NCI-H146 treated with DMSO at 0.1 percent for 48 hours (cell line): ENCODE results near the gene HOXD11.
A peak's percentile ranks its signal among the peaks of the same experiment; 100 is the strongest.

Experiments
- DNase-seq: peaks from one replicate; lab custom pipeline; 2025; ENCODE audit not compliant: unreplicated experiment; lab: John Stamatoyannopoulos, UW

Gene HOXD11

GRCh38 chr2:176130957-176131847, 24.1 kb downstream of the HOXD11 start:
- no peak for DNase-seq

DNA sequence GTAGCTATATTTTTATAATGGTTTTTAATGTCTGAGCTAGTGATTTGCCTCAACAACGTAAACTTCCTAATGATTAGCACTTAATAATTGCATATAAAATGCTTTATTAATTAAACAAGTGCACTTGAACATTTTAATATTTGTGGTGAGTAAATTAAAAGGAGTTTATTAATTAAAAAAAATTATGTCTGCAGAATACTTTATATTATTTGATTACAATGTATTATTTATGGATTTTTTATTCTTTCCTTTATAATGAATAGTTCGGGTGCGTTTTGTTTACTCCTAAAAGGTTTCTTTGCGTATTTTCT, 24.7 kb downstream of the HOXD11 start:
- no peak for DNase-seq

DNA sequence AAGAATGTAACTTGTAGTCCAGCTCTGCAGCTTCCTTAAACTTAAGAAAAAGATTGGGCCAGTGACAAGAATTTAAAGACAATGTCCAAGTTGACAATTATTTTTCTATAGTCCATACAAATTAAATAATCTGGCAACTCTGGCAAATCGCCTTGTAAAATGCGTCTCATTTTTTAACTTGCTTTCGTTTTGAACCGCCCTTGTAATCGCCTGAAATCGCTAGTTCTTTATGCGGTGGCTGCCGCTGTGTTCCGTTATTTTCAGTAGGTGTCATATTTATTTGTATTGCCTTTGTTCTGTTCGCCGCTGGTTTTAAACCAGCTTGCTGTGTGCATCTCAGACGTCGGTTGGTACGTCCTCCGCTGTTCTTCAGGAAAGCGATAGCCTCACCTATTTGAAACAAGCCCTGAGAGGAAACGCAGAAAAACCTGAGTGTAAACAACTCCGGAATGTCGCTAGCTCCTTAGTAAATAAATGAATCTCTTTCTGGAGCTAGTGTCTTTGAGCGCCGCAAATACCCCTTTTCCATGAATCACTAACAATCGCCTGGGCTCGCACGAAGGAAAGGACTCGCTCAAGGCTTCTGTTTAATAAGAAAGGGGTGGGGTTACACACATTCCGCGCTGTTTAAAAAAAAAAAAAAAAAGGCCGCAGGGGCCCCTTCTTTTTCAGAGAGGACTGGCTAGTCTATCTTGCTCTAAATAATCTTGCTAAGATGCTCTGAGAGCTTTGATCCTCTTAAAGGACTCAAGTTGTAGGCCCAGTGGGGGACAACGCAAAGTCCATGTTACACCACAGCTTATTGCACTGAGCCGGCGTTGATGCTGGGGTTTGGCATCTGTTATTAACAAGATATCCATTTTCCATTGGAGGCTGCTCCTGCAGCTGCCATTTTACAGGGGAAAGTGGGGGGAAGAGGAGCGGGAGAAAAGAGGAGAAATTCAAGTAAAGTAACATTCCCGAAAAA, 25.4 kb downstream of the HOXD11 start:
- DNase-seq: no peak

DNA sequence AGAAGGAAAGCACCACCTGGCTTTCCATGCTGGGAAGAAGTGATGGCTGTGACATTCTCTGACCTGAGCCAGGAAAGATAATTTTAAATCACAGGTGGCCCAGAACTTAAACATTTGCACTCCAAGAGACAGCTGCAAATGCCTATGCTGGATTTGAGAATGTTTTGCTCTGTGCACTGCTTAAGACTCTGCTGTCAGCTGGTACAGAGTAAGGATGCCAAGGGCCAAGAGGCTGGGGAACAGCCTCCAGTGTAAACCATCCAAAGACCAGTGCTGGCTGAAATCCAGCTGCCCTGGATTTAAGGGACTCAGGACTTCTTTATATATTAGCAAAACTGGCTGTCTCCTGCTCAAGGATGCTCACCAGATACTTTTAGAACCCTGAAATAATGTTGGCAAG, 26.3 kb downstream of the HOXD11 start:
- DNase-seq: no peak

GRCh38 chr2:176134035-176134434, 27.0 kb downstream of the HOXD11 start:
- DNase-seq: no peak

DNA sequence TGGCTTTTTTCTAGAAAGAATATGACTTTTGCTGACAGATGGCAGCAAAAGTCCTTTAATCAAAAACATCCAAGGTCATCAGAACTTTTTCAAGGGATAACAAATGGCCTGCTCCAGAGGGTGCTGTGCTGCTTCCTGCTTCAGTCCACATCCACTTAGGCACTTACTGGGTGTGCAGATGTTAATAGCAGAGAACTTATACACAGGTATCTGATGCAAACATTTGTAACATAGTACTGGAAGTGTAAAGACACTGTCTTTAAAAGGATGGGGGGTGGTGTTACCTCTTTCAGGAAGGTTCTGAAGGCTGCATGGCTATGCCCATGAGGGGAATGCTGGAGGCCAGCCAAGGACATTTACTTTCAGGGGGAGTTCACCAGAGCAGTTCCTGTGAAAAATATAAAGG, 28.0 kb downstream of the HOXD11 start:
- no peak for DNase-seq

- DNase-seq: no peak
These were observed 29.5 kb downstream of the HOXD11 start for GRCh38 chr2:176136374-176137251.

DNA sequence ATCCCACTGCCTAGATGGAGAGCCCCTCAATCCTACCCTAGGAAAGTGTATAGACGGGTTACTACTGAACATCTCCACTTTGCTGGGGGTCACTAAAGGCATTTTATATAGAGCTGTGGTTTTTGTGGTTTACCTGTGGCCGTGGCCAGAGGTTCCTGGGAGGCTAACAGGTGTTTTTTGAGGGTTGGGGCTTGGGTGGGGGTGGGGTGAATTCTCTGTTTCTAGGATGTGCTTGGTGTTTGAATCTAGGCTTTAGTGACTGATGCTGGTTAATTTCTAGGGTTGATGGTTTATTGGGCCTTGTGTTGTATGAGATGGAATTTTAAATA, 30.1 kb downstream of the HOXD11 start:
- DNase-seq: no peak

DNA sequence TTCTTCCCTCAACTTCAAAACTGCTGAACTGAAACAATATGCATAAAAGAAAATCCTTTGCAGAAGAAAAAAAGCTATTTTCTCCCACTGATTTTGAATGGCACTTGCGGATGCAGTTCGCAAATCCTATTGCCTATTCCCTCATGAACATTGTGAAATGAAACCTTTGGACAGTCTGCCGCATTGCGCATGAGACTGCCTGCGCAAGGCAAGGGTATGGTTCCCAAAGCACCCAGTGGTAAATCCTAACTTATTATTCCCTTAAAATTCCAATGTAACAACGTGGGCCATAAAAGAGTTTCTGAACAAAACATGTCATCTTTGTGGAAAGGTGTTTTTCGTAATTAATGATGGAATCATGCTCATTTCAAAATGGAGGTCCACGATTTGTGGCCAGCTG, 30.8 kb downstream of the HOXD11 start:
- DNase-seq: no peak

GRCh38 chr2:176138526-176138922, 31.4 kb downstream of the HOXD11 start:
- DNase-seq: no peak

DNA sequence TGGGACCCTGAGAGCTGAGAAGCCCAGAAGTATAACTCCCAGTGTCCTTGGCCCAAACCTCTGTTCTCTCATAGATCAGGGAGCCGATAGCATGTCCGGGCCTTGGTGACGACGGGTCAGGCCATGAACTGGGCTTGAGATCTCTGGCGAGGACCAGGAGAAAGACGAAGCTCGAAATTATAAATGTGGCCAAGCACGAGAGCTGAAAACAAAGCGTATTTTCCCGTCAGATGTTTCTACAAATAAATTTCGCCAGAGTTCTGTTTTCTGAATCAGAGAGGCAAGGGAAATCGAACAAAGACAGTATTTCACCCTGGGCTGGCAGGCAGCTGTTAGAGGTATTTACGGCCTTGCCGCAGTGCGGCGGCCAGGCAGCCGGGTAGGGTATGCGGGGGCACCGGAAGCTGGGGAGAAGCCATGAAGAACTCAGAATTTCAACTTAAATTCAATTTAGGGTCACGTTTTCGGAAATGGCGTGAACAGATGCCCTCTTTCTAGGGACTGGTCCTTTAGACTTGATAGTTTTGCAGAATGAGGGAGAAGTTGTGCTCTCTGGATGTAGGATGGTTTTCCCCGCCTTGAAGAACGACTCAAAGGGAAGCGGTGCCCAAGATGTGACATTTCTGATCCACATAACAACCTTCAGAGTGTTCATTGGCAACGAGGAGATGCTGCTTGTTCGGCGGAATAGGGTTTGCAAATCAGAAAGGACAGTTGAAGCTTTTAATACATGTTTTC, 32.0 kb downstream of the HOXD11 start:
- no peak for DNase-seq

DNA sequence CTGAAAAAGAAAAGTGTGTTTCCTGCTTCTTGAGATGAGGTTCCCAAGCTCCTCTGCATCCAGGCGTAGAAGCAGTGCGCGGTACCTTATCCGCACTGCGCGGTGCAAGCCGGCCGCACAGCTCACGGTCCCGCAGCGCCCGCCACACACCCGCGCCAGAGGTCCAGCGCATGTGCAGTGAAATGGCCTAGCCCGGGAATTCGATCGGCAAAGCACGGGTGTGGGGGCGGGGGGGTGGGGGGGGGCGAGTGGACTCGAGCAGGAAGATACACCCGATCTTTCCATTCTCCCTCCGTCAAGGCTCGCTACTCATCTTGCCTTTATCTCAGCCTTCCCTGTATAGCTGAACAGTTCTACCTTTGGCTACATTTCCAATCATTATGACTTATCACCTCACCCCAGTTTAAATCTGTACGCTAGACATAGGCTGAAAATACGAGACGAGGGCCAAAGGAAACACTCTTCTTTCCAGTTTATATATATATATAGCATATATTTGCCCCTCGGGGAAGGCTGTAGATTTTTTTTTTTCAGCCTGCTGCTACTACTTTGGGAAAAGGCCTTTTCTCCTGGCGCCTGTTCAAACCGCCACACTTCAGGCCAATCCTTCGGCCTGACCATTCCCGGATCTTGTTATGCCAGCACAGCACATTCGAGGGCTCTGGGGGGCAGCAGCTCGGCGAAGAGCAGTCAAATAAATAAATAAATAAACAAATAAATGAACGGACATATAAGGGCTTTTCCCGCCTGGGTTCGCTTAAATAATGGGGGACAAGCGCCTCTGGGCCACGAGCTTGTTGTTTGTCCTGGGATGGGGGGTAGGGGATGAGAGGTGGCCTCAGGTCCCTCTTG, 32.8 kb downstream of the HOXD11 start:
- no peak for DNase-seq

DNA sequence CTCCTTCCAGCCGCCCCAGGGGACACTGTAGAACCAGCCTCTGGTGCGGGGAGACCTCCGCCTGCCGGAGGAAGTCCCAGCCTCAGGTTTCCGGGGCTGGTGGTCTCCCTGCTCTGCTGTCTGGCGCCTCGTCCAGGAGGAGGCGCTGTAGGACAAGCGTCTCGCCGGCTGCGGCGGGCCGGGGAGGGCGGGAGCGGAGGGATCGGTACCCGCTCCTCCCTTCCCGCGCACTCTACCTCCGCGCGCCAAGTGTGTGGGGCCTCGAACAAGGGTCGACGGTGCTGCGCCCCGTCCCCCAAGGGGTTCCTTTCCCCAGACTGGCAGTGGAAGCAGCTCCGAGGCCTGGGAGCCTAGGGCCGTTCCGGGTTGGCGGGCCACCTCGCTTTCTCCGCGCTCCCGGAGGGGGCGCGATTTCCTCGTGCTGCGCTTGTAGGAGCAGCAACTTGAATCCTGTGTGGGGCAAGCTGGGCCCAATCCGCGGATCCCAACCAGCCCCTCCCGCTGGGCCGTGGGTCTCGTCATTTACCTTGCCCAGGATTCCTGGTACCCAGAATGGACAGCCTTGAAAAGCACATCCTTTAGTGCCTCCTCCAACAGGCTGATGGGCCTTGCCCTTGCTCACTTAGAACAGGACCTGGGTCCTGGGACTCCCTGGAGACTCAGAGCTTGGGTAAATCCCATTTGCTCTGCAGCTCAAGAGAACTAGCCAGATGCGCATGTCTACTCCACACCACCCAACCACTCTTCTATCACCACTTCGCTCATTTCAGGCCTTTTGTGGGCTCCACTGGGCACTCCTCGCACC, 33.6 kb downstream of the HOXD11 start:
- DNase-seq: peak; percentile 67

DNA sequence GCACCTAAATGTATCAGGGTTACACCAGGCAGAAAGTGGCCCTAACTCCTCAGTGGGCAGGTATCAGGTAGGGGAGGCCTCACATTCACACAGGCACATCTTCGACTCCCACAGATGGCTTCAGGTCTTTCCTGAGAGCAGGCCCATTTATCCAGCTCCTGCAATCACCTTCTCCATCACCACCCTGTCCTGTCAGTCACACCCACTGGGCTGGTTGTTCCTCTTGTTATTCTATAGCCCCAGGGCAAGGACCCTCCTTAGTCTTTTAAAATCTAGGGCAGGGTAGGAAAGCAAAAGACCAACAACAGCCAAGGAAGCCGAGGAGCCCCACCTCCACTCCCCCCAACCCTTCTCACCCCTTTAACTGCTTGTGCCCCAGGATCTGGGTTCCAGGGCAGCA, 35.2 kb downstream of the HOXD11 start:
- DNase-seq: no peak

DNA sequence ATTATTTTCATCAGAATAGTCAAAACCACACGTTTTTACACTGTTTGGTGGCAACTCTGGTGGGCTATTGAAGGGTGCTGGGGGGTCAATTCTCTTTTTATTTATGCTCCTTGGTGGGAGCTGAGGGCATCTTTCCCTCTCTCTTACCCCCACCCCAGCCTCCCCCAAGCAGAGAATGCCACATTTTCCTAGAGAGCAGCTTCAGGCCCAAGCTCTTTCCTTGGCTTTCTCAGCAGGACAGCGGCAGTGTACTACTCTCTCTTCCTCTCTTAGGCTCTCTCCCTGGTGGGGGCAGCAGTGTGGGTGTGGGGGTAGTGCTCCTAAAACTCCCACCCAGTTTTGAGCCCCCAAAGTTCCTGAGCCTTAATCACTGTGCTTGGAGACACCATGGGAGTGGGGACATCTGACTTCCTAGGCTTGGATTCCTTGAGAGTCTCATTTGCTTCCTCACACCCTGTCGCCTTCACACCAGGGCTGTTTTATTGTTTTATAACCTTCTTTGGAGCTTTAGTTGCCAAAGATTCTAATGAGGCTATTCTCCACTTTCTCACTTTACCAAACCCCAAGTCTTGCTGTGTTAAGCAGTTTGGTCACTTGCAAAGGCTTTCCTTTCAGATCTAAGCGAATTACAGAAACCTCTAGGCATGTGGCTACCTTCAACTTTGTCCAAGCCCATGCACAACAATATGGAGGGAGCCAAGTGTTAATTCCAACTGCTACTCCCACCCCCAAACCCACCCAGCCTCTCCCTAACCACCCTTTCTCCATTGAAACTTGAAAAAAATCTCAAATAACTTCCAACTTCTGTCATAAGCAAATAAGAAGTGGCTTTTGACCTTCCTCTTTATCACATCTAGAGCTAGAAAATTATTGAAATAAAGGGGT, 38.2 kb downstream of the HOXD11 start:
- no peak for DNase-seq

DNA sequence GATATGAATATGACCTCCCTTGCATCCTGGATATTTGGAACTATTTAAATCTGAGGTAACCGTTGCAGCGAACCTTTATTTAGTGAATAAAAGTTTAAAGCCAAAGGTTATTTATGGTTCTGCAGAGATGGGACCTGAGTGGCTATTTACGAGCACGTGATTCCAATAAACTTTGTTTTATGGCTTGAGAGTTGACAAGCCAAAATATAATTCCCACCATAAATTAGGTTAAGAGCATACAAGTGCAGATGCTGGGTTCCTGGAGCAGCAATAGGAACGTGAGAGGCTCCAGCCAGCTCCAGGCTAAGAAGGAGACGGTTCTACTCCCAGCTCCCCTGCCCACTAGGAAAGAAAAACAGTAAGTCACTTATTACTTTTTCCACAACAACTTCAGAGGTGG, 39.0 kb downstream of the HOXD11 start:
- DNase-seq: no peak

- DNase-seq: no peak
These were observed 39.6 kb downstream of the HOXD11 start for GRCh38 chr2:176146645-176147044.
